SJSA1 (cell line): ENCODE results near the gene LRRC8C. TPM values are rescaled to one million over a fixed set of nuclear protein-coding genes. Genes with fewer than 3 reads are reported as not detected.

Source experiments
- DNase-seq, 2 experiments: peaks; one replicate each; pipeline ENCODE4 v3.0.0-alpha.2; 2015 to 2020; ENCODE audit warnings: low spot score in 2 of 2, low read depth in 1 of 2
- H3K27ac ChIP-seq: fragments of 250-450 bp; sonication (Bioruptor Pico); 2 replicates; pipeline ENCODE4 v1.5.1; 2020; ENCODE audit warnings: mild to moderate bottlenecking, moderate library complexity
- H3K27me3 ChIP-seq: fragments of 250-450 bp; sonication (Bioruptor Pico); replicated peaks from 2 replicates; pipeline ENCODE4 v1.5.1; 2020; ENCODE audit warnings: mild to moderate bottlenecking, moderate library complexity
- H3K36me3 ChIP-seq: fragments of 250-450 bp; sonication (Bioruptor Pico); 2 replicates; pipeline ENCODE4 v1.5.1; 2020; ENCODE audit warnings: mild to moderate bottlenecking
- H3K4me1 ChIP-seq: fragments of 250-450 bp; sonication (Bioruptor Pico); replicated peaks from 2 replicates; pipeline ENCODE4 v1.6.1; 2021; ENCODE audit warnings: mild to moderate bottlenecking
- H3K4me3 ChIP-seq: fragments of 250-450 bp; sonication (Bioruptor Pico); 2 replicates; pipeline ENCODE4 v1.5.1; 2020; ENCODE audit warnings: mild to moderate bottlenecking
- H3K9me3 ChIP-seq: fragments of 250-450 bp; sonication (Bioruptor Pico); replicated peaks from 2 replicates; pipeline ENCODE4 v1.5.1; 2020; ENCODE audit warnings: mild to moderate bottlenecking
- total RNA-seq: library from RNA; depleted of rRNA; stranded (reverse); fragments of >200 nt; shearing (Covaris generic); gene quantifications from 2 replicates; pipeline ENCODE4 v1.2.3, GENCODE V29; 2014

Gene LRRC8C
- total RNA-seq, 1 experiment from 2014 or later = 16.0 TPM

- Histone ChIP-seq H3K27me3 (no peaks in the 10 kb centered on the region), H3K4me3 (no peak overlapping the region), H3K27ac (no peak overlapping the region), H3K9me3 (no peaks in the 10 kb centered on the region; the same call in 1 of the 2 replicates), H3K4me1 (peaks cover 16% of the 10 kb centered on the region), H3K36me3 (no peaks in the 10 kb centered on the region)
- no peak for DNase-seq
Measured at GRCh38 chr1:89600451-89601224, 32.3 kb upstream of the LRRC8C start.

- Histone ChIP-seq H3K4me3 (no peak overlapping the region), H3K27me3 (no peaks in the 10 kb centered on the region), H3K27ac (no peak overlapping the region), H3K4me1 (peaks cover 26% of the 10 kb centered on the region), H3K9me3 (no peaks in the 10 kb centered on the region; the same call in 1 of the 2 replicates), H3K36me3 (no peaks in the 10 kb centered on the region)
- DNase-seq = no peak
Measured at GRCh38 chr1:89602871-89603404, 30.0 kb upstream of the LRRC8C start.

- peaks cover 34% of the 10 kb centered on the region for H3K4me1 ChIP-seq
- no peaks in the 10 kb centered on the region for H3K36me3 ChIP-seq
- H3K9me3 ChIP-seq = no peaks in the 10 kb centered on the region
- no peak overlapping the region for H3K4me3 ChIP-seq
- DNase-seq = no peak
- no peak overlapping the region for H3K27ac ChIP-seq
- no peaks in the 10 kb centered on the region for H3K27me3 ChIP-seq
Measured at GRCh38 chr1:89603651-89604413, 29.1 kb upstream of the LRRC8C start.

- no peak overlapping the region for H3K27ac ChIP-seq
Measured at GRCh38 chr1:89604414-89604735, 28.5 kb upstream of the LRRC8C start.

DNA sequence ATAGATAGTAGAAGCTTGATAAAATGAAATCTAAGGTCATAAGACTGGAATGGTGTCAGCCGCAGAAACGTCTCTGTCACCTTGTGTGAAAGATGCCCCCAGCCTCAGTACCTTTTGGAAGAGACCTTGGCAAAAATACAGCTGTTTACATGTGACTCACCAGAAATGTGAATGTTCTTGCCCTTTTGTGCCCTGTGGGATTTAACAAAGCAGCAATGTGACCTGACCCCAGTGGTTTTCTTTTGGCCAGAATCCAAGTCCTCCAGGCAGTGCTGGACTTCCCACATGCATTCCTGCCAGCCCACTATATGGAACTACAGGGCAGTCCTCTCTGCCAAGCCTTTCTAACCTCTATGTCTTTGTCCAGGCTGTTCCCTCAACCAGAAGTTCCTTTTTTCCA, 27.2 kb upstream of the LRRC8C start:
- H3K27ac ChIP-seq = no peak overlapping the region

More at GRCh38 chr1:89604414-89604735, 28.5 kb upstream of the LRRC8C start:
- Histone ChIP-seq H3K27me3 (no peaks in the 10 kb centered on the region), H3K36me3 (no peaks in the 10 kb centered on the region), H3K4me1 (peaks cover 34% of the 10 kb centered on the region), H3K9me3 (no peaks in the 10 kb centered on the region), H3K4me3 (no peak overlapping the region)
- DNase-seq = no peak

DNA sequence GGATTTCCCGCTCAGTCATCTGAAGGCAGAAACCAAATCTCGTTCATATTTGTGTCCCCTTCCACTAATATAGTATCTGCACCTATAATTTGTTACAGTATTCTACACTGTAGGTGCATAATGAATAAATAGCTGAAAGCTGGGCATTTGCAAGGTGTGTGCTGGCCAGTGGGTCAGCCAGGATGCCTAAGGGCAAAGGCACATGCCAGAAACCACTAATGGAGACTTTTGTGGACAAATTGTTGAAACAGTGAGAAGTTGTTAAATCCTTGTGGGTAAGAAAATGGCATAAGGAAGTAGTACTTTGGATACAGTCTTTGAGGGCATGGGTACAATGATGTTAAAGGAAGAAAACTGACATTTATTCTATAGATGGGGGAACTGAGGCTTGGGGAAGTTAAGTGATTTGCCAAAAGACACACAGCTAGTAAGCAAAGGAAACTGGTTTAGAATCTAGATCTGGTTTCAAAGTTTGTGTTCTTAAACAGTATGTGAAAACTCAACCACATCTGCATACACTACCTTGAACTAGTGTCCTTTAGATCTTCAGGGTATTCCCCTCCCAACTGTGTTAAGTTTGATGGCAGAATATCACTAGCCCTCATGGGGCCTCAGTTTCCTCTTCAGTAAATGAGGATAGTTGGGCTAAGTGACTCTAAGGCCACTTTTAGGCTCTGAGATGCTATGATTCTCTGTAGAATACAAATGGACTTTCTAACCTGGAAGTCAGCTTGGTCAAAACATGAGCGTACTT, 26.5 kb upstream of the LRRC8C start:
- H3K36me3 ChIP-seq = no peaks in the 10 kb centered on the region
- DNase-seq = no peak
- no peak overlapping the region for H3K27ac ChIP-seq
- peaks cover 34% of the 10 kb centered on the region for H3K4me1 ChIP-seq
- no peaks in the 10 kb centered on the region for H3K9me3 ChIP-seq
- H3K27me3 ChIP-seq = no peaks in the 10 kb centered on the region
- no peak overlapping the region for H3K4me3 ChIP-seq

More for the DNA sequence above, 27.2 kb upstream of the LRRC8C start:
- peak; percentile 67 to 79 for DNase-seq
- no peak overlapping the region for H3K4me3 ChIP-seq
- no peaks in the 10 kb centered on the region for H3K36me3 ChIP-seq
- no peaks in the 10 kb centered on the region for H3K9me3 ChIP-seq
- H3K27me3 ChIP-seq = no peaks in the 10 kb centered on the region
- peaks cover 34% of the 10 kb centered on the region for H3K4me1 ChIP-seq

- Histone ChIP-seq H3K4me1 (peaks cover 34% of the 10 kb centered on the region), H3K36me3 (no peaks in the 10 kb centered on the region), H3K27ac (no peak overlapping the region), H3K9me3 (no peaks in the 10 kb centered on the region), H3K4me3 (no peak overlapping the region), H3K27me3 (no peaks in the 10 kb centered on the region)
- no peak for DNase-seq
Measured at GRCh38 chr1:89607156-89607555, 25.8 kb upstream of the LRRC8C start.

GRCh38 chr1:89607586-89608318, 25.2 kb upstream of the LRRC8C start:
- Histone ChIP-seq H3K27ac (no peak overlapping the region), H3K4me1 (peaks cover 34% of the 10 kb centered on the region), H3K36me3 (no peaks in the 10 kb centered on the region)

DNA sequence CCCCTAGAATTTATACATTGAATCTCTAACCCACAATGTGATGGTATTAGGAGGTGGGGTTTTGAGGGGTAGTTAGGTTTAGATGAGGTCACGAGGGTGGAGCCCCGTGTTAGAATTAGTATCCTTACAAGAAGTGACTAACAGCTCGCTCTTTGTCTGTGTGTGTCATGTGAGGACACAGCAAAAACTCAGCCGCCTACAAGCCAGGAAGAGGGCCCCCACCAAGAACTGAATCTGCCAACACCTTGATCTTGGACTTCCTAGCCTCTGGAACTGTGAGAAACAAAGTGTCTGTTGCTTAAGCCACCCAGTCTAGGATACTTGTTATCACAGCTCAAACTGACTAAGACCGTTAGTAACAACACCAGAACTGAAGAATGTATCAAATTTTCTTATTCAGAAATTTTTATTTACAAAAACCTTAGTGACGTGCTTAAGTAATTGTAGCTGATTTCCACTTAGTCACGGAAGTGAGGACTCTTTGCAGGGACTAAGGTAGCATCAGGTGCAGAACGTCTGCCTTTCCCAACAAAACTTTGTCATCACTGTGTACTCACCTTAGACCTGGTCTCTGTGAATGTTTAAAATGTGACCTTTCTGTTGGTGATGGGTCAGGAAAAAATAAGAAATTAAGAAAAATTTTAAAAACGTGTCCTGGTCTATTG, 24.5 kb upstream of the LRRC8C start:
- Histone ChIP-seq H3K4me3 (no peak overlapping the region), H3K27ac (no peak overlapping the region), H3K9me3 (no peaks in the 10 kb centered on the region), H3K27me3 (no peaks in the 10 kb centered on the region), H3K36me3 (no peaks in the 10 kb centered on the region), H3K4me1 (peaks cover 34% of the 10 kb centered on the region)
- DNase-seq = peak in 1 of 2 experiments; percentile 16

More at GRCh38 chr1:89607586-89608318, 25.2 kb upstream of the LRRC8C start:
- Histone ChIP-seq H3K9me3 (no peaks in the 10 kb centered on the region), H3K4me3 (no peak overlapping the region), H3K27me3 (no peaks in the 10 kb centered on the region)
- DNase-seq = no peak

- Histone ChIP-seq H3K9me3 (no peaks in the 10 kb centered on the region), H3K36me3 (no peaks in the 10 kb centered on the region), H3K27ac (no peak overlapping the region), H3K4me1 (peaks cover 27% of the 10 kb centered on the region), H3K27me3 (no peaks in the 10 kb centered on the region), H3K4me3 (no peak overlapping the region)
- no peak for DNase-seq
Measured at GRCh38 chr1:89608984-89609725, 23.8 kb upstream of the LRRC8C start.

DNA sequence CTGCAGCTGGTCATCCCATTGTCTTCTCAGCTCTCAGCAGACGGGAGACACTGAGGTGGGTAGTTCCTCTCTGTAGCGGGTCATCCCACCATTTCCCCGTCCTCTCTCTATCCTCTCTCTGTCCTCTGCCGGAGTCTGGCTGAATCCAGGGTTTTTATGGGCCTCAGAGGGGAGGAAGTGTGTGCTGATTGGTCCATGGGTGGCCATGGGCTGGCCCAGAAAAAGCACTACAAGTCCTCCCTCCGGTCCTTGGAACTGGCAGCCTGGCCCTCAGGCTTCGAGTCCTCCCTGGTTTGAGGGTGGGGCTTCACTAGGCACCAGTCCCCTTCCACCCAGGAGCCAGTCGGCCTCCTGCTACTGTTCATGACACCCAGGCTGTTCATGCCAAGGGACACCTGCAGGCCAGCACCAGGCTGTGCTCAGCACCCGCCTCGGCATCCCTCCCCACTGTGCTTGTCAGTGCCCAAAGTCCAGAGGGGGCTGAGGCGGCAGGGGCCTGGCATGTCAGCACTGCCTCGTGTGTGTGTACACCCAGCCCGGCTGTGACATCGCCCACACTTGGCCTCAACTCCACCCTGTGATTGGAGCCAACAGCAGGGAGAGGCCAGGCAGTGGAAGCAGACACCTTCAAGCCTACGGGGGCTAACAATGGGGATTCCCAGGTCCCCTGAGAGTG, 23.0 kb upstream of the LRRC8C start:
- DNase-seq = no peak
- Histone ChIP-seq H3K27me3 (no peaks in the 10 kb centered on the region), H3K27ac (no peak overlapping the region), H3K4me3 (no peak overlapping the region), H3K4me1 (peaks cover 25% of the 10 kb centered on the region), H3K36me3 (no peaks in the 10 kb centered on the region), H3K9me3 (no peaks in the 10 kb centered on the region)
